Superior temporal gyrus (tissue), 1 donor: ENCODE measurements around the gene NAALADL2.
A peak's percentile ranks its signal among the peaks of the same experiment; 100 is the strongest.

ENCODE experiments used
- DNase-seq: peaks from one replicate; pipeline ENCODE4 v3.0.0-alpha.2; 2016; ENCODE audit errors: extremely low spot score

NAALADL2 gene

GRCh38 chr3:175307642-175308041, 448.5 kb downstream of the NAALADL2 start:
- DNase-seq, result no peak

- DNase-seq, result no peak
Measured at GRCh38 chr3:175308097-175308496, 449.0 kb downstream of the NAALADL2 start.

DNA sequence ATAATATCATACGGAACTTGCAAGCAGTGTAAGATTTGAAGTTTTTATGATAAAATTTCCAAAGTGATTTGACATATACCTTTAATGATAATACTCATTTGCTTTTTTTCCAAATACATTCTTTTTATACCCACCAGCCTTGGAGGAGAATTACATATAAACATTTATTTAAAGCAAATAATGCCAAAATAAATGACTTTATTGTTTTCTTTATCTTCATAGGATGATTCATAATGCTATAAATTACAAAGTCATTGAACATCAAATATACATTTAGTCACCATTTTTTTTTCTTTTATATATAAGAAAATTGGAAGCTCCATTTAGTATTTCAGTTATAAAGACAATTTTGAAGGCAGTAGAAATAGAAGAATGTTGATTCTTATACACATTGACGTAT, 450.9 kb downstream of the NAALADL2 start:
- no peak for DNase-seq

- DNase-seq, result no peak
Measured at GRCh38 chr3:175311404-175311803, 452.3 kb downstream of the NAALADL2 start.

GRCh38 chr3:175311946-175312345, 452.8 kb downstream of the NAALADL2 start:
- DNase-seq, result no peak

- no peak for DNase-seq
Measured at GRCh38 chr3:175312791-175313190, 453.7 kb downstream of the NAALADL2 start.

GRCh38 chr3:175316799-175317198, 457.7 kb downstream of the NAALADL2 start:
- no peak for DNase-seq

DNA sequence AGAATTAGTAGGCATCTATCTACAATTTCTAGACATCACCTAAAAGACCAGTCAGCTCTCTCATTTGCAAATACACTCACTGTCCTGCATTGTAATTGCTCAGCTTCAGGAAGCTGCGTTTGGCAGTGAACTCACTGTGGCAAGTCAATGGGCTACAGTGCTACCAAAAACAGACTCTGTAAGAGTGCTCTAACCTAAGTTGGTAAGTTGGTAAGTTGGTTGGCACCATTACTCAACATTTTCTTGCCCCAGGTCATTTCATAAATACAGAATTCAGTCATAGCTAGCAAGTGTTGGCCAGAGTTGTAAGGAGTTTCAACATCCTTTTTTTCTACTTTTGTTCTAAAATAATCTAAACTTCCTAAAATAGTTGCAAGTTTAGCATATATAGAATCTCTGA, 466.3 kb downstream of the NAALADL2 start:
- DNase-seq, result no peak

GRCh38 chr3:175326041-175326440, 466.9 kb downstream of the NAALADL2 start:
- no peak for DNase-seq

- DNase-seq, result no peak
Measured at GRCh38 chr3:175329373-175329772, 470.2 kb downstream of the NAALADL2 start.

DNA sequence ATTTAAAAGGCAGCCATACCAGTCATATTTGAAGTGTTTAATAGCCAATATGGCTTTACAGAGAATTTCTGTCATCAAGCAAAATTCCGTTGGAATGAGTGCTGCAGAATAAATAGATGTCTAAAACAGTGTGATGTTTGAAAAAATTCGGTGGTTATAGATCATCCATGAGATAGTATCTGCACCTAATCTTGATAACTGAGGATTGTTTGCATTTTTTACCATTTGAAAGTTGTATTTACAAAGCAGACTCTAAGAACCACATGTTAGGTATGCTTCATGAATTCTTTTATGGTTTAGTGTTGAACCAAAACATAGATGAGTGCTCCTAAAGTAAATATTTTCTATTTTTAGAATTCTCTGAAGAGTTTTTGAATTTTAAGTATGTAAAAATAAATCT, 476.1 kb downstream of the NAALADL2 start:
- DNase-seq, result no peak

- no peak for DNase-seq
Measured at GRCh38 chr3:175336406-175337133, 477.4 kb downstream of the NAALADL2 start.

GRCh38 chr3:175337631-175338030, 478.5 kb downstream of the NAALADL2 start:
- no peak for DNase-seq

DNA sequence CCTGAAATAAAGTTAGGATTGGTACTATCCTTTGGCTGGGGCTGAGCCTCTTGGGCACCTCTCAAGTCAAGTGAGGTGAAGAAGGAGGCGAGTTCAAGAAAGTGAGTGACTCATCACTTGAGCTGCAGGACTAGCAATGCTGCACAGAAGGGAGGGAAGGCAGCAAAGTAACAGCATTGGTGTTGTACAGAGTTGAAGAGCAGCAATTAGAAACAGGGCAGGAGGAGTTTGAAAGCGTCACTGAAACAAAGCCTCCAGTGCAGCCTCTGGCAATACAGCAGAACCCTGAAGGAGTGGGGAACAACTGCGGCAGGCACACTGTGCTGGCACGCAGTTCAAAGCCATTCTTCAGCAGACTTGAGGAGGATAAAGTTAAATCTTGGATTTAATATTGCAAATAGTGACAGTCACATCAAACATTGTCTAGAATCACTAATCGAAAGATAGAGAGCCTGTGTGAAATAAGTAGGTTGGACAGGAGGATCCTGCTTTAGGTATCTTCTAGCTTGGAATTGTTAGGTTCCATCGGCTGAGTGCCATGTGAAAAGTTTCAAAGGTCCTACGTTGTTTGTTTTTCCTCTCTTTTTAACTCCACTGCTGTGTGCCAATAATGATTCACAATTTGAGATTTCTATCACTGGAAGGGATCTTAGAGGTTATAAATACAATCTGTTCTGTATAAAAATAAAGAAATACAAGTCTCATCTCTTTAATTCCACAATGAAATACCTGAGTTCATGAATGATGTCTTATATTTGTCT, 479.8 kb downstream of the NAALADL2 start:
- no peak for DNase-seq

DNA sequence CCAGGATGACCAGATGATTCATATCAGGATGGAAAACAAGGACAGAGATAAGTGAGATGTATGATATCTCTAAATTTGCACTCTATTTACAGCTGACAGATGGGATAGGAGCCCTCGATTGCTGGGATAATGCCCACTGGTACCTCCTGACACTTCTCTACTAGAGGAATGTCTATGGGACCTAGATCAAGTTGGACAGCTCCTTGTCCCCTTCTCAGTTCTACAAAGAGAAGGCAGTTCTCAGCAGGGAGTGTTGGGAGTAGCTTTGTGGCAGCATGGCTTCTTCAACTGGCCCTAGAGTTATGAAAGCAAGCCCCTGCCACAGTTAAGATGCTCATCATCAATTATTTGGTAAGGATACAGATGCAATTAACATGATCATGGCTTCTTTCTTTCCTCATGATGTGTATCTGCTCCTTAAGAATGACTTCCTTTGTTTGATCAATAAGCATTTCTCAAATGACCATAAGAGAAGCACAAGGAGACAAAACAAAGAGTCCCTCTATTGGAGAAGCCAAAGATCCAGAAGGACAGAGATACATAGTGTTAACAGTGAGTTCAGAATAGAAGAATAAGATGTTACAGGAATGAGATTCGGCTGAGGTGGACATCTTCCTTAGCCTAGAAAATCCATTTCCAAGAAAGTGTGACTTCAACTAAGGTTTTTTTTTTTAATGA, 481.3 kb downstream of the NAALADL2 start:
- DNase-seq, result no peak

GRCh38 chr3:175342196-175342595, 483.1 kb downstream of the NAALADL2 start:
- no peak for DNase-seq

GRCh38 chr3:175343946-175344345, 484.8 kb downstream of the NAALADL2 start:
- DNase-seq, result no peak

DNA sequence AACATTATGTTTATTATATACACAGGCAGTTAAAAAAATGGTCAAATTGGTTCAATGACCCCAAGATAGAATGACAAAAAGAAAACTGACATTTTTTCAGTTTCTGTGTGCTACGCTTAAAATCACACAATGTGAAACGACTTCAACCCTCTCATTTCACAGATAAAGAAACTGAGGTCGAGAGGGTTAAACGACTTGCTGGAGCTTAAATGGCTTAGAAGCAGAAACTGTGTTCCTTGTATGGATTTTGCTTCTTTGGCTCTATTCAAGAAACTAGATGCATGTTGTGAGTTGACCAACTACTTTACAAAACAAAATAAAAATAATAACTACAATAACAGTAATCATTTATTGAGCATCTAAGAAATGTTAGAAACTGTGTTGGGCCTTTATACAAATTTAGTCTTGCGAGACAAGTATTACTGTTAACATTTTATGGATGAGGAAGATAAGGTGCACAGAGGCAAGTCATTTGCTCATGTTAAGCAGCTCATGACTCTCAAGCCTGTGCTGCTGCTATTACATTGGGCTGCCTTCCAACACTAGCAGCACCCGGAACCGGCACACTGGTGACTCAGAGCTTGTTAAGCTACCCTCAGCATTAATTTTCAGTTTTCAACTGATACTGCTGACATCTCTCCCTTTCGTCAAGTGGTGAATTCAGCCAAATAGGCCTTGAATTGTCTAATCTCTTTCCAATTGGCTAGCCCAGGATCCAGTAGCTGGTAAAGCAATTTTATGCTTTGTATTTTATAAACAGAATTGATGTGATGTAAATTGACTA, 487.6 kb downstream of the NAALADL2 start:
- peak; percentile 48 for DNase-seq

DNA sequence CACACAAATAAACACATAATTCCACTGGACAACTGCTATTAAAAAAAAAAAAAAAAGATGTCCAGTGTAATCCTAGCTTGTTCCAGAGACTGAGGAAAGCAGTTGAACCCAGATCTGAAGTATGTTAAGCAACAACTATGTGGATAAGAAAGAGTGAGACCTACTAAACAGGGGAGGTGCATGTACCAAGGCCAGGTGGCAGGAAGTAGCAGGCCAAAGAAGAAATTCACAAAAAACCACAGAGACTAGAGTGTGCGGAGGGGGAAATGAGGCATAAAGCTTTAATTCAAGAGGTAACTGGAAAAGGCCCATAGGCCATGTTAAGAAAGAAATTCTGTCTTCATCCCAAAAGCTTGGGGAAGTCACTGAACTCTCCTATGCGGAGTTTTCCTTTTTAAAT, 490.0 kb downstream of the NAALADL2 start:
- DNase-seq, result no peak

DNA sequence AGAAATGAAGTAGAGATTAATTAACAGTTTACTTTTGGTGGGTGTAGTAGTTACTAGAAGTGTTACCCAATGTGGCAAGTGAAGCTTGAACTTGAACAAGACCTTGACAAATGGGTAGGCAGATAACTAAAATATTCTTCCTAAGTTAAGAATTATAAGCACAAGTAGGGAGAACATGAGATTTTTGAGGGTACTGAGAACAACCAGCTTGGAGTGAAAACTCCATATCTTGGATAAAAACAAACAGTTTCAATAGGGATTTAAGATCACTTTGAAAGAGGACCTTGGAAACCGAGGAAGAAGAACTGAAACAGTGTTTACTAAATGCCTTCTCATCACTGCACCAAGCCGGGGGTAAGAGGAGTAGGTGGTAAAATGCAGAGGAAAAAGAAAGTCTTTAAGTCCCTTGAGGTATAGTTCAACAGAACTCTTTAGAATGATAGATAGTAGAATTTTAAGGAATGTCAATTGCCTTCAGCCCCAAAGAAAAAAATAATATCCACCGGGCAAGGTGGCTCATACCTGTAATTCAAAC, 496.7 kb downstream of the NAALADL2 start:
- no peak for DNase-seq

DNA sequence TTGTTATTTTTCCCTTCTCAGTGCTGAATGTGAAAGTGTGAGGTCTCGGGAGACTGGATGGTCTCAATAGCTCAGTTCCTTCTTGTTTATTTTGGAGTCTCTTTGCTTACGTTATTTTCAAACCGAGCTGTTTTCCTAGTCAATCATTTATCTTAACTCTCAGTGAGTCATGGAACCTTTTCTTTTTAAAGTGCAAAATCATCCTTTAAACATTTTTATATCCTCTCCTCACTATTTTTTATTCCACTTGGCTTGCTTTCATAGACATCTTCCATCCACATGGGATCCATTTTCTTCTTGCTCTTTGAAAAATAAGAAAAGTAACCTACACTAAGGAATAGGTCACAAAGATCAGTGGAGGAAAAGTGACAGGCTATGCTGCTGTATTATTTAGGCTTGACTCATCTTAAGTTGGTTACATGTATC, 497.8 kb downstream of the NAALADL2 start:
- no peak for DNase-seq

- DNase-seq, result no peak
Measured at GRCh38 chr3:175357758-175358157, 498.6 kb downstream of the NAALADL2 start.
